Neutrophil (primary cell): ENCODE results near the gene EBF3.

Source experiments
- H3K27ac ChIP-seq: fragments of 200-600 bp; sonication (generic); 2 replicates; pipeline ENCODE4 v1.5.1; 2016; ENCODE audit warnings: mild to moderate bottlenecking, moderate library complexity
- H3K27me3 ChIP-seq: fragments of 200-600 bp; sonication (generic); 2 replicates; pipeline ENCODE4 v1.6.0; 2016; ENCODE audit warnings: mild to moderate bottlenecking
- H3K36me3 ChIP-seq: fragments of 200-600 bp; sonication (generic); 2 replicates; pipeline ENCODE4 v1.5.1; 2017
- H3K4me1 ChIP-seq, 2 experiments: fragments of 200-600 bp in 1 of 2; sonication (generic) in 1 of 2; 1 replicate in 1 of 2; 2 replicates in 1 of 2; pipeline versions ENCODE4 v1.5.1 to v1.6.1; 2013 to 2016; ENCODE audit warnings: low read depth in 1 of 2, low read length in 1 of 2, mild to moderate bottlenecking in 1 of 2, moderate library complexity in 1 of 2; ENCODE audit not compliant: control insufficient read depth in 1 of 2, insufficient read depth in 1 of 2
- H3K4me3 ChIP-seq, 2 experiments: fragments of 200-600 bp in 1 of 2; sonication (generic) in 1 of 2; 1 replicate in 1 of 2; 2 replicates in 1 of 2; pipeline ENCODE4 v1.5.1; 2013 to 2016; ENCODE audit warnings: low read depth in 1 of 2, low read length in 1 of 2, mild to moderate bottlenecking in 1 of 2, moderate library complexity in 1 of 2
- H3K9me3 ChIP-seq: fragments of 200-600 bp; sonication (generic); 2 replicates; pipeline ENCODE4 v1.5.1; 2016
- CTCF ChIP-seq: fragments of 200-600 bp; sonication (generic); IDR thresholded peaks from 2 replicates; pipeline ENCODE4 v1.5.1; 2016; ENCODE audit warnings: antibody characterized with exemption

The EBF3 gene

DNA sequence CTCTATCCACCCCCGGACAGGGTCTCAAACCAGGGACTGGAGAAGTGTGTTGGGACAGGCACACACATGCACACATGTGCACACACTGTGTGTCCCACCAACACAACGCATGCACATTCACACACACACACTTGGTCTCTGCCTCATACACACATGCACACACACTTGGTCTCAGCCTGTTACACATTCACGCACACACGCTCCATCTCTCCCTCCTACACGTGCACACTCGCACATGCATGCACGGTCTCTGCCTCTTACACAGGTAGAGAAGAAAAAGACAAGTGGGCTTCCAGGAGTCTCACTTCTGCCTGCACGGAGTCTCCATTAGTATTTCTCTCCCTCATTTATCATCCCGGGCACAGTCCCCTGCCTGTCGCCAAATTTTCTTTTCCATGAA is 171.2 kb downstream of the EBF3 start:
- Histone ChIP-seq H3K27ac (no peak overlapping the region), H3K36me3 (no peaks in the 10 kb centered on the region), H3K27me3 (no peaks in the 10 kb centered on the region), H3K9me3 (no peaks in the 10 kb centered on the region), H3K4me3 (no peak overlapping the region), H3K4me1 (no peaks in the 10 kb centered on the region)
- TF ChIP-seq CTCF, result no peak

GRCh38 chr10:129792141-129792540 is 171.9 kb downstream of the EBF3 start:
- H3K4me1 ChIP-seq, result no peaks in the 10 kb centered on the region
- no peaks in the 10 kb centered on the region for H3K9me3 ChIP-seq
- no peak overlapping the region for H3K4me3 ChIP-seq
- TF ChIP-seq CTCF, result no peak
- no peaks in the 10 kb centered on the region for H3K27me3 ChIP-seq
- H3K36me3 ChIP-seq, result no peaks in the 10 kb centered on the region
- H3K27ac ChIP-seq, result no peak overlapping the region

DNA sequence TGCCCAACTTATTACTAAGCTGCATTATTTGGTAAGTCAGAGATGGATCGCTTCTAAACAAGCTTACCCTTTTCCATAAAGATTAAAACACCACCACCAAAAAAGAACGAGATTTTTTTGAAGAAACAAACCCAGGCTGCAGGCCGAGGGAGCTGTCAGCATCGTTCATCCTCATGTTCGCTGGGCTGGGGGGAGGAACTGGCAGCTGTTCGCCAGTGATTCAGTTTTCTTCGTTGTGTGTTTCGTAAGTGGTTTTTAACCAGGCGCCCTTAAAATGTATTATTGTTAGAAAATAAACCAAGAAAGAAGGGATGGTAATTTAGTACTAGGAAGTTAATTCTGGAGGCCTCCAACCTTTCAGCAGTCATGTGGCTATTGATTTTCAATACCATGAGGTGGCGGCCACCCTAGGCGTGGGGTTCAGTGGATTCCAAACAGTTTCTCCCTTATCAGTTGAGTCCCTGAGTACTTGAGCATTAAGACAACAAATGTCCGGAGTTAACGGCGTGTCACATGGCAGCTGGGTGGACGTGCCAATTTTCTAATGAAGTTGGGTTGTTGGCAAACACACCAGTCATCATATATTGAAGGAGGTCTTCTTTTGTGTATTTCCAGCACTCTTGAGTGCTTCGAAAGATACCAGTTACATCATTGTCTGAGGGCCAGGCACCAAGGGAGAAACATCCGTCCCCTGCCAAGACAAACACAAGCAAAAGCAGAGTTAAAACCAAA is 173.2 kb downstream of the EBF3 start:
- Histone ChIP-seq H3K4me1 (no peaks in the 10 kb centered on the region), H3K36me3 (no peaks in the 10 kb centered on the region), H3K9me3 (no peaks in the 10 kb centered on the region), H3K27ac (no peak overlapping the region), H3K4me3 (no peak overlapping the region), H3K27me3 (no peaks in the 10 kb centered on the region)
- TF ChIP-seq CTCF, result no peak

DNA sequence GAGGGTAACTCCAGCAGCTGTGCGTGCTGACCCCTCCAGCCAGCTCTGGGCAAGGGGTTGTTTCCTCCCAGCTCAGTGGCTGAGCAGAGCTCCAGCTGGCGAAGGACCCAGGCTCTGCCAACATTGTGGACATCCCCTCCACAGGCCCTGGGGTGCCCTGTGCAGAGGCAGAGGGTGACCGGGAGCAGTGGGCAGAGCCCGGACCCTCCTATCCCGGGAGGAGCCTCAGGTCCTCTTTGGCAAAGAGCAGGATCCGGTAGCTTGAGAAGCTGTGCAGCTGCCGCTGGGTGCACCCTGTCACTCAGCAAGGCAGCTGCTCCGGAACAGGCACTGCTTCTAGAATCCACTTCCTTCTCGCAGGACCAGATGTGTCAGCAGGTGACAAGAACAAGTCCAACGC is 175.9 kb downstream of the EBF3 start:
- no peak overlapping the region for H3K27ac ChIP-seq
- H3K27me3 ChIP-seq, result no peaks in the 10 kb centered on the region
- H3K4me1 ChIP-seq, result peaks cover 6 to 13% of the 10 kb centered on the region in 2 experiments
- TF ChIP-seq CTCF, result no peak
- no peaks in the 10 kb centered on the region for H3K9me3 ChIP-seq
- no peaks in the 10 kb centered on the region for H3K36me3 ChIP-seq
- H3K4me3 ChIP-seq, result no peak overlapping the region

DNA sequence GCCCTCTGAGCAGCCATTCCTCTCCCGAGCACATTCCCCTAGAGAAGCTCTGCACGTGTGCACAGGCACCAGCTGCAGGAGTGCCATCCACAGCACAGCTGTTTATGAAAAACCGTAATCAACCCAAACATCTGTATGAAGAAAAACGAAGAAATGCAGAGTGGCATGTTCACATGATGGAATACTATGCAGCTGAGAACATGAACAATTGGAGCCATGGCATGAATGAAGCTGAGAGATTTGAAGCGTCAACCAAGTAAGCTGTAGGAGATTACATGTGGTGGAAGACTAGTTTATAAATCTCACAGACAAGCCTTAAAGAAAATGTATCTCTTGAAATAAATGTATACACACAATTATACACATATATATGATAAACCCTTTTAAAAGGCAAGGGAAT is 176.5 kb downstream of the EBF3 start:
- H3K4me1 ChIP-seq, result peaks cover 6 to 13% of the 10 kb centered on the region in 2 experiments
- no peak overlapping the region for H3K4me3 ChIP-seq
- H3K27me3 ChIP-seq, result no peaks in the 10 kb centered on the region
- H3K9me3 ChIP-seq, result no peaks in the 10 kb centered on the region
- no peak for TF ChIP-seq CTCF
- no peak overlapping the region for H3K27ac ChIP-seq
- no peaks in the 10 kb centered on the region for H3K36me3 ChIP-seq
